Endothelial cell of umbilical vein (primary cell): ENCODE measurements around the gene UBR4.

Experiments
- CTCF ChIP-seq, 2 donors: IDR thresholded peaks; 1 replicate in 1 of 2; 2 replicates in 1 of 2; pipeline ENCODE4 v1.5.1; 2011; ENCODE audit warnings: low read length in 2 of 2, mild to moderate bottlenecking in 2 of 2, moderate library complexity in 2 of 2, control low read depth in 1 of 2, inconsistent platforms in 1 of 2, low read depth in 1 of 2; ENCODE audit not compliant: insufficient read depth in 1 of 2; ENCODE audit errors: extremely low read depth in 1 of 2
- EZH2 ChIP-seq: IDR thresholded peaks from 2 replicates; pipeline ENCODE4 v1.6.1; 2012; ENCODE audit warnings: borderline replicate concordance, low read depth, mild to moderate bottlenecking, moderate library complexity, low read length, inconsistent platforms; ENCODE audit not compliant: severe bottlenecking
- MYC ChIP-seq: IDR thresholded peaks from one replicate; pipeline ENCODE4 v1.6.1; 2011; ENCODE audit warnings: mild to moderate bottlenecking, low read depth, low read length
- POLR2A ChIP-seq: IDR thresholded peaks from 2 replicates; pipeline ENCODE4 v1.6.1; 2012; ENCODE audit warnings: low read depth, mild to moderate bottlenecking, control low read depth, low read length

DNA sequence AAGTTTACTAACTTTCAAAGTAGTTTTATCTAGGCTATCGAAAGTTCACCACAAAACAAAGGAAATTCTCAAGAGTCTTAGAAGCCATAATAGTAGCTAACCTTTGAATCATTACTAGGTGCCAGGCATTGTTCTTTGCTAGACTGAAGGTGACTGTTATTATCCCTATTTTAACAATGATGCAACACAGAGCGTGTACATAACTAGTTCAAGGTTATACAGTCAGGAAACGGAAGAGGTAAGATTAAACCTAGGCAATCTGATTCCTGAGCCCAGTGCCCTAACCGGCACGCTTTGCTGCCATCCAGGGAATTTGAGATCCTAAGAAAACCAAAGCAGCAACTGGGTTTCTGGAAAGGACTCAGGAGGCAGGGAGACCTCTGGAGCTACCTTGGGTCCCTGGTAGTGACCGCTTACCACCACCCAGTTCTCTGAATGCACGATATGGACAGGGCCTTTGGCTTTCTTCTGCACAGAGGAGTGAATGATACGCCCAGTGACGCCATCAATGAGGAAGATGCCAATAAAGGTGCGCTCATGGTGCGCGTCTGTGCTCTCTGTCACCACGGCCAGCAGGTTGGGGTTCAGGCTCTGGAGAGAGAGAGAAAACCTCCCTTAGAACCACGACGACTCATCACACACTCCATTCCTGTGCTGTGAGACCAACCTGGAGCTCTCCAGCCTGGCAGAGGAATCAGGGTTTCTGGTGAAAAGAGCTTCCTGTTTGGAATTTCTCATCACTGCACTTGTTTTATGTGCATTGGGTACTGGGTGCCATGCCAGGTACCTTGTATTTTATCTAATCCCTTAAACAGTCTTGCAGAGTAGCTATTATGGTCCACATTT, 13.1 kb upstream of the UBR4 start:
- TF ChIP-seq CTCF (IDR thresholded peaks at IDR 0.05; ENCODE audit: extremely low read depth in 1 of 2, insufficient read depth in 1 of 2, low read depth in 1 of 2, low read length in 2 of 2) (no peak), POLR2A (no peak), EZH2 (no peak), MYC (no peak)
